Measurements from ENCODE around the gene PIGN.

Gene PIGN

DNA sequence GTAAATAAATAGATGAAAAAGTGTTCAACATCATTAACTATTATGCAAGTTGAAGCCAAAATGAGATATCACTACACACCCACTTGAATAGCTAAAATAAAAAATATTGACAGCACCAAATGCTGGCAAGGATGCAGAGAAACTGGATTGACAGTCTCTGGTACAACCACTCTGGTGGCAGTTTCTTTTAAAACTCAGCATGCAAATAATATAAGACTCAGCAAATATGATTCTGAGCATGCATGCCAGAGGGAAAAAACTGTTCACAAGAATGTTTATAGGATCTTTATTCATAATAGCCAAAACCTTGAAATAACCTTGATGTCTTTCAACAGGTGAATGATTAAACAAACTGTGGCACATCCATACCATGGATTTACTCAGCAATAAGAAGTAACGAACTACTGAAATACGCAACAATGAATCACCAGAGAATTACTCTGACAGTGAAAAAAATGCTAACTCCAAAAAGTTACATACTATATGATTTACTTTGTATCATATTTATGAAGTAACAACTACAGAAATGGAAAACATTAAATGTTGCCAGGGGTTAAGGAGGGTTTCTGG, 131.8 kb downstream of the PIGN start:
- Histone ChIP-seq H3K18ac (ENCODE audit: low read length) (no peak overlapping the region), H3K27me3 (ENCODE audit: insufficient read depth, low read length, poor library complexity) (no peaks in the 10 kb centered on the region), H4K8ac (ENCODE audit: low read depth, low read length) (no peak overlapping the region), H3K79me1 (ENCODE audit: low read length) (no peaks in the 10 kb centered on the region), H3K36me3 (ENCODE audit: control insufficient read depth, insufficient read depth, low read length) (no peaks in the 10 kb centered on the region), H2AK5ac (ENCODE audit: low read length) (no peak overlapping the region), H3K23ac (ENCODE audit: low read length) (no peak overlapping the region), H3K56ac (ENCODE audit: low read length) (no peak overlapping the region), H2BK5ac (ENCODE audit: low read length) (no peak overlapping the region), H3K4me2 (ENCODE audit: low read length) (no peak overlapping the region), H2BK120ac (ENCODE audit: low read depth, low read length) (no peak overlapping the region), H3K27ac (ENCODE audit: low read depth, low read length) (no peak overlapping the region), H3K4ac (ENCODE audit: low read depth, low read length) (no peak overlapping the region), H3K4me3 (ENCODE audit: low read length) (no peak overlapping the region), H4K5ac (ENCODE audit: low read length) (no peak overlapping the region), H3K9ac (ENCODE audit: low read length) (no peak overlapping the region), H3K79me2 (ENCODE audit: control insufficient read depth, insufficient read depth, low read length) (no peaks in the 10 kb centered on the region), H3K4me1 (ENCODE audit: control insufficient read depth, low read depth, low read length) (no peaks in the 10 kb centered on the region), H2BK15ac (replicated peaks; ENCODE audit: low read depth) (no peak overlapping the region)
- no CpG with 5 or more reads among the region's 2 CpGs for WGBS (ENCODE audit: extremely low coverage, insufficient coverage, low lambda C conversion rate)
- no peak for DNase-seq

- no CpG with 5 or more reads among the region's 1 CpG for WGBS (ENCODE audit: extremely low coverage, insufficient coverage, low lambda C conversion rate)
- H2BK120ac ChIP-seq (ENCODE audit: low read depth, low read length), result no peak overlapping the region
- H3K9ac ChIP-seq (ENCODE audit: low read length), result no peak overlapping the region
- no peak overlapping the region for H4K5ac ChIP-seq (ENCODE audit: low read length)
- H4K8ac ChIP-seq (ENCODE audit: low read depth, low read length), result no peak overlapping the region
- no peak for DNase-seq
- H3K79me1 ChIP-seq (ENCODE audit: low read length), result no peaks in the 10 kb centered on the region
- H3K4ac ChIP-seq (ENCODE audit: low read depth, low read length), result no peak overlapping the region
- H2BK15ac ChIP-seq (replicated peaks; ENCODE audit: low read depth), result no peak overlapping the region
- no peaks in the 10 kb centered on the region for H3K79me2 ChIP-seq (ENCODE audit: control insufficient read depth, insufficient read depth, low read length)
- no peaks in the 10 kb centered on the region for H3K27me3 ChIP-seq (ENCODE audit: insufficient read depth, low read length, poor library complexity)
- H3K18ac ChIP-seq (ENCODE audit: low read length), result no peak overlapping the region
- H3K27ac ChIP-seq (ENCODE audit: low read depth, low read length), result no peak overlapping the region
- H3K23ac ChIP-seq (ENCODE audit: low read length), result no peak overlapping the region
- no peak overlapping the region for H2BK5ac ChIP-seq (ENCODE audit: low read length)
- H3K4me2 ChIP-seq (ENCODE audit: low read length), result no peak overlapping the region
- no peak overlapping the region for H3K4me3 ChIP-seq (ENCODE audit: low read length)
- H3K56ac ChIP-seq (ENCODE audit: low read length), result no peak overlapping the region
- no peaks in the 10 kb centered on the region for H3K36me3 ChIP-seq (ENCODE audit: control insufficient read depth, insufficient read depth, low read length)
- no peaks in the 10 kb centered on the region for H3K4me1 ChIP-seq (ENCODE audit: control insufficient read depth, low read depth, low read length)
- H2AK5ac ChIP-seq (ENCODE audit: low read length), result no peak overlapping the region
These were observed 138.6 kb downstream of the PIGN start for GRCh38 chr18:62048279-62048678.

- Histone ChIP-seq H4K5ac (ENCODE audit: low read length) (no peak overlapping the region), H3K18ac (ENCODE audit: low read length) (no peak overlapping the region), H3K4ac (ENCODE audit: low read depth, low read length) (no peak overlapping the region), H2BK15ac (replicated peaks; ENCODE audit: low read depth) (no peak overlapping the region), H3K4me2 (ENCODE audit: low read length) (no peak overlapping the region), H4K8ac (ENCODE audit: low read depth, low read length) (no peak overlapping the region), H3K36me3 (ENCODE audit: control insufficient read depth, insufficient read depth, low read length) (no peaks in the 10 kb centered on the region), H3K79me2 (ENCODE audit: control insufficient read depth, insufficient read depth, low read length) (no peaks in the 10 kb centered on the region), H3K56ac (ENCODE audit: low read length) (no peak overlapping the region), H3K4me1 (ENCODE audit: control insufficient read depth, low read depth, low read length) (no peaks in the 10 kb centered on the region), H3K79me1 (ENCODE audit: low read length) (no peaks in the 10 kb centered on the region), H3K4me3 (ENCODE audit: low read length) (no peak overlapping the region), H3K9ac (ENCODE audit: low read length) (no peak overlapping the region), H3K27me3 (ENCODE audit: insufficient read depth, low read length, poor library complexity) (no peaks in the 10 kb centered on the region), H3K27ac (ENCODE audit: low read depth, low read length) (no peak overlapping the region), H2BK120ac (ENCODE audit: low read depth, low read length) (no peak overlapping the region), H2BK5ac (ENCODE audit: low read length) (no peak overlapping the region), H2AK5ac (ENCODE audit: low read length) (no peak overlapping the region), H3K23ac (ENCODE audit: low read length) (no peak overlapping the region)
- no CpG with 5 or more reads among the region's 2 CpGs for WGBS (ENCODE audit: extremely low coverage, insufficient coverage, low lambda C conversion rate)
- no peak for DNase-seq
These were observed 141.5 kb downstream of the PIGN start for GRCh38 chr18:62045316-62045715.

GRCh38 chr18:62044490-62045000, 142.3 kb downstream of the PIGN start:
- Histone ChIP-seq H3K36me3 (ENCODE audit: control insufficient read depth, insufficient read depth, low read length) (no peaks in the 10 kb centered on the region), H2BK120ac (ENCODE audit: low read depth, low read length) (no peak overlapping the region), H3K79me1 (ENCODE audit: low read length) (no peaks in the 10 kb centered on the region), H3K4me3 (ENCODE audit: low read length) (no peak overlapping the region), H3K23ac (ENCODE audit: low read length) (no peak overlapping the region), H3K18ac (ENCODE audit: low read length) (no peak overlapping the region), H3K27me3 (ENCODE audit: insufficient read depth, low read length, poor library complexity) (no peaks in the 10 kb centered on the region), H4K8ac (ENCODE audit: low read depth, low read length) (no peak overlapping the region), H4K5ac (ENCODE audit: low read length) (no peak overlapping the region), H3K4me1 (ENCODE audit: control insufficient read depth, low read depth, low read length) (no peaks in the 10 kb centered on the region), H3K4me2 (ENCODE audit: low read length) (no peak overlapping the region), H2BK5ac (ENCODE audit: low read length) (no peak overlapping the region), H3K9ac (ENCODE audit: low read length) (no peak overlapping the region), H3K27ac (ENCODE audit: low read depth, low read length) (no peak overlapping the region), H2AK5ac (ENCODE audit: low read length) (no peak overlapping the region), H2BK15ac (replicated peaks; ENCODE audit: low read depth) (no peak overlapping the region), H3K79me2 (ENCODE audit: control insufficient read depth, insufficient read depth, low read length) (no peaks in the 10 kb centered on the region), H3K56ac (ENCODE audit: low read length) (no peak overlapping the region), H3K4ac (ENCODE audit: low read depth, low read length) (no peak overlapping the region)
- no peak for DNase-seq
- WGBS (ENCODE audit: extremely low coverage, insufficient coverage, low lambda C conversion rate), result no CpG with 5 or more reads among the region's 2 CpGs

GRCh38 chr18:62037989-62038778, 148.7 kb downstream of the PIGN start:
- no peak for DNase-seq

More at GRCh38 chr18:62037989-62038778, 148.7 kb downstream of the PIGN start:
- Histone ChIP-seq H3K18ac (ENCODE audit: low read length) (no peak overlapping the region), H3K4ac (ENCODE audit: low read depth, low read length) (no peak overlapping the region), H4K5ac (ENCODE audit: low read length) (no peak overlapping the region), H3K36me3 (ENCODE audit: control insufficient read depth, insufficient read depth, low read length) (no peaks in the 10 kb centered on the region), H3K4me1 (ENCODE audit: control insufficient read depth, low read depth, low read length) (no peaks in the 10 kb centered on the region), H4K8ac (ENCODE audit: low read depth, low read length) (no peak overlapping the region), H3K4me2 (ENCODE audit: low read length) (no peak overlapping the region), H3K79me1 (ENCODE audit: low read length) (no peaks in the 10 kb centered on the region), H3K79me2 (ENCODE audit: control insufficient read depth, insufficient read depth, low read length) (no peaks in the 10 kb centered on the region), H2AK5ac (ENCODE audit: low read length) (no peak overlapping the region), H3K4me3 (ENCODE audit: low read length) (no peak overlapping the region), H3K9ac (ENCODE audit: low read length) (no peak overlapping the region), H2BK5ac (ENCODE audit: low read length) (no peak overlapping the region), H2BK120ac (ENCODE audit: low read depth, low read length) (no peak overlapping the region), H3K27me3 (ENCODE audit: insufficient read depth, low read length, poor library complexity) (no peaks in the 10 kb centered on the region), H3K27ac (ENCODE audit: low read depth, low read length) (no peak overlapping the region), H3K23ac (ENCODE audit: low read length) (no peak overlapping the region), H2BK15ac (replicated peaks; ENCODE audit: low read depth) (no peak overlapping the region), H3K56ac (ENCODE audit: low read length) (no peak overlapping the region)
- WGBS (ENCODE audit: extremely low coverage, insufficient coverage, low lambda C conversion rate), result no CpG with 5 or more reads among the region's 6 CpGs
